Measurements from ENCODE around the gene LIN52.

The LIN52 gene

GRCh38 chr14:74195623-74196022, 110.9 kb downstream of the LIN52 start:
- DNase-seq, result no peak

GRCh38 chr14:74198441-74199234, 113.9 kb downstream of the LIN52 start:
- DNase-seq, result no peak

GRCh38 chr14:74202113-74202512, 117.4 kb downstream of the LIN52 start:
- DNase-seq, result no peak

GRCh38 chr14:74203639-74204038, 118.9 kb downstream of the LIN52 start:
- DNase-seq, result no peak

- no peak for DNase-seq
These were observed 119.7 kb downstream of the LIN52 start for GRCh38 chr14:74204491-74204890.

GRCh38 chr14:74205882-74206281, 121.1 kb downstream of the LIN52 start:
- no peak for DNase-seq

- DNase-seq, result no peak
These were observed 123.2 kb downstream of the LIN52 start for GRCh38 chr14:74207943-74208342.

GRCh38 chr14:74208642-74209041, 123.9 kb downstream of the LIN52 start:
- no peak for DNase-seq

- DNase-seq, result no peak
These were observed 127.3 kb downstream of the LIN52 start for GRCh38 chr14:74211945-74212580.

- no peak for DNase-seq
These were observed 129.4 kb downstream of the LIN52 start for GRCh38 chr14:74213907-74214803.

- DNase-seq, result no peak
These were observed 131.9 kb downstream of the LIN52 start for GRCh38 chr14:74216671-74217070.

- DNase-seq, result peak; percentile 37
These were observed 133.1 kb downstream of the LIN52 start for GRCh38 chr14:74217672-74218448.

GRCh38 chr14:74218462-74218861, 133.7 kb downstream of the LIN52 start:
- DNase-seq, result no peak

- no peak for DNase-seq
These were observed 134.8 kb downstream of the LIN52 start for GRCh38 chr14:74219277-74220205.

GRCh38 chr14:74220991-74221390, 136.2 kb downstream of the LIN52 start:
- DNase-seq, result no peak

GRCh38 chr14:74221741-74222140, 137.0 kb downstream of the LIN52 start:
- no peak for DNase-seq

GRCh38 chr14:74223016-74223415, 138.3 kb downstream of the LIN52 start:
- no peak for DNase-seq

- DNase-seq, result no peak
These were observed 147.0 kb downstream of the LIN52 start for GRCh38 chr14:74231784-74232183.

GRCh38 chr14:74235017-74235416, 150.3 kb downstream of the LIN52 start:
- DNase-seq, result no peak

GRCh38 chr14:74237441-74237840, 152.7 kb downstream of the LIN52 start:
- DNase-seq, result no peak

All from central memory CD4-positive, alpha-beta T cell (primary cell).